T-helper 1 cell treated with Interleukin-12 subunit alpha and Interleukin-12 subunit beta and Interleukin-4 antibody, amounts not matched to agents 30 μg/mL and 1 μg/mL, for 36 hours (primary cell): ENCODE data around the gene P2RX2.

Experiments
- H3K27ac Mint-ChIP-seq: one replicate; pipeline ENCODE4 v1.8.0; 2021; ENCODE audit warnings: mild to moderate bottlenecking, mixed read lengths
- H3K27me3 Mint-ChIP-seq: one replicate; pipeline ENCODE4 v1.8.0; 2021; ENCODE audit warnings: low read depth, mixed read lengths
- H3K36me3 Mint-ChIP-seq: one replicate; pipeline ENCODE4 v1.8.0; 2021; ENCODE audit warnings: low read depth, mixed read lengths
- H3K4me1 Mint-ChIP-seq: one replicate; pipeline ENCODE4 v1.8.0; 2021; ENCODE audit warnings: low read depth, mixed read lengths
- H3K4me3 Mint-ChIP-seq: one replicate; pipeline ENCODE4 v1.8.0; 2021; ENCODE audit warnings: mild to moderate bottlenecking, moderate library complexity, mixed read lengths
- H3K9me3 Mint-ChIP-seq: one replicate; pipeline ENCODE4 v1.8.0; 2021; ENCODE audit warnings: mixed read lengths

The P2RX2 gene

GRCh38 chr12:132579744-132580143, 38.8 kb upstream of the P2RX2 start:
- no peak overlapping the region for H3K4me3 Mint-ChIP-seq
- H3K27ac Mint-ChIP-seq = no peak overlapping the region
- no peaks in the 10 kb centered on the region for H3K27me3 Mint-ChIP-seq
- no peaks in the 10 kb centered on the region for H3K9me3 Mint-ChIP-seq
- peaks cover 5% of the 10 kb centered on the region for H3K36me3 Mint-ChIP-seq
- H3K4me1 Mint-ChIP-seq = no peaks in the 10 kb centered on the region

GRCh38 chr12:132580701-132581292, 37.8 kb upstream of the P2RX2 start:
- no peaks in the 10 kb centered on the region for H3K27me3 Mint-ChIP-seq
- peaks cover 5% of the 10 kb centered on the region for H3K36me3 Mint-ChIP-seq
- no peaks in the 10 kb centered on the region for H3K9me3 Mint-ChIP-seq
- no peak overlapping the region for H3K4me3 Mint-ChIP-seq
- no peak overlapping the region for H3K27ac Mint-ChIP-seq
- H3K4me1 Mint-ChIP-seq = no peaks in the 10 kb centered on the region

- no peak overlapping the region for H3K4me3 Mint-ChIP-seq
- H3K4me1 Mint-ChIP-seq = no peaks in the 10 kb centered on the region
- no peak overlapping the region for H3K27ac Mint-ChIP-seq
- no peaks in the 10 kb centered on the region for H3K9me3 Mint-ChIP-seq
- H3K27me3 Mint-ChIP-seq = no peaks in the 10 kb centered on the region
- H3K36me3 Mint-ChIP-seq = peaks cover 5% of the 10 kb centered on the region
Measured at GRCh38 chr12:132581348-132582057, 37.1 kb upstream of the P2RX2 start.

GRCh38 chr12:132582058-132582420, 36.5 kb upstream of the P2RX2 start:
- Mint-ChIP-seq H3K27ac (no peak overlapping the region), H3K27me3 (no peaks in the 10 kb centered on the region), H3K36me3 (peaks cover 5% of the 10 kb centered on the region), H3K9me3 (no peaks in the 10 kb centered on the region), H3K4me3 (no peak overlapping the region), H3K4me1 (no peaks in the 10 kb centered on the region)

GRCh38 chr12:132582582-132583410, 35.8 kb upstream of the P2RX2 start:
- H3K9me3 Mint-ChIP-seq = no peaks in the 10 kb centered on the region

GRCh38 chr12:132583411-132583710, 35.2 kb upstream of the P2RX2 start:
- H3K36me3 Mint-ChIP-seq = peaks cover 3% of the 10 kb centered on the region
- no peak overlapping the region for H3K4me3 Mint-ChIP-seq
- no peak overlapping the region for H3K27ac Mint-ChIP-seq
- no peaks in the 10 kb centered on the region for H3K27me3 Mint-ChIP-seq
- H3K4me1 Mint-ChIP-seq = no peaks in the 10 kb centered on the region
- no peaks in the 10 kb centered on the region for H3K9me3 Mint-ChIP-seq

More at GRCh38 chr12:132582582-132583410, 35.8 kb upstream of the P2RX2 start:
- Mint-ChIP-seq H3K4me1 (no peaks in the 10 kb centered on the region), H3K27me3 (no peaks in the 10 kb centered on the region), H3K4me3 (no peak overlapping the region), H3K27ac (no peak overlapping the region), H3K36me3 (peaks cover 5% of the 10 kb centered on the region)

GRCh38 chr12:132583736-132584135, 34.8 kb upstream of the P2RX2 start:
- no peak overlapping the region for H3K27ac Mint-ChIP-seq
- peaks cover 3% of the 10 kb centered on the region for H3K36me3 Mint-ChIP-seq
- no peaks in the 10 kb centered on the region for H3K9me3 Mint-ChIP-seq
- H3K4me1 Mint-ChIP-seq = no peaks in the 10 kb centered on the region
- H3K4me3 Mint-ChIP-seq = no peak overlapping the region
- H3K27me3 Mint-ChIP-seq = no peaks in the 10 kb centered on the region

GRCh38 chr12:132584429-132584828, 34.1 kb upstream of the P2RX2 start:
- Mint-ChIP-seq H3K4me1 (no peaks in the 10 kb centered on the region), H3K4me3 (no peak overlapping the region), H3K27ac (no peak overlapping the region), H3K27me3 (no peaks in the 10 kb centered on the region), H3K9me3 (no peaks in the 10 kb centered on the region), H3K36me3 (peaks cover 3% of the 10 kb centered on the region)

- no peaks in the 10 kb centered on the region for H3K9me3 Mint-ChIP-seq
- no peaks in the 10 kb centered on the region for H3K4me1 Mint-ChIP-seq
- no peaks in the 10 kb centered on the region for H3K27me3 Mint-ChIP-seq
- H3K4me3 Mint-ChIP-seq = no peak overlapping the region
- H3K36me3 Mint-ChIP-seq = peaks cover 3% of the 10 kb centered on the region
- no peak overlapping the region for H3K27ac Mint-ChIP-seq
Measured at GRCh38 chr12:132585177-132585576, 33.4 kb upstream of the P2RX2 start.

- no peaks in the 10 kb centered on the region for H3K4me1 Mint-ChIP-seq
- no peaks in the 10 kb centered on the region for H3K27me3 Mint-ChIP-seq
- no peak overlapping the region for H3K4me3 Mint-ChIP-seq
- H3K9me3 Mint-ChIP-seq = no peaks in the 10 kb centered on the region
- H3K27ac Mint-ChIP-seq = no peak overlapping the region
- peaks cover 3% of the 10 kb centered on the region for H3K36me3 Mint-ChIP-seq
Measured at GRCh38 chr12:132586929-132587328, 31.6 kb upstream of the P2RX2 start.

- no peaks in the 10 kb centered on the region for H3K27me3 Mint-ChIP-seq
- H3K4me1 Mint-ChIP-seq = no peaks in the 10 kb centered on the region
- H3K27ac Mint-ChIP-seq = no peak overlapping the region
- H3K9me3 Mint-ChIP-seq = no peaks in the 10 kb centered on the region
- H3K36me3 Mint-ChIP-seq = peaks cover 3% of the 10 kb centered on the region
- no peak overlapping the region for H3K4me3 Mint-ChIP-seq
Measured at GRCh38 chr12:132587781-132588180, 30.8 kb upstream of the P2RX2 start.

GRCh38 chr12:132588319-132588718, 30.3 kb upstream of the P2RX2 start:
- no peak overlapping the region for H3K4me3 Mint-ChIP-seq
- no peak overlapping the region for H3K27ac Mint-ChIP-seq
- peaks cover 3% of the 10 kb centered on the region for H3K36me3 Mint-ChIP-seq
- no peaks in the 10 kb centered on the region for H3K4me1 Mint-ChIP-seq
- no peaks in the 10 kb centered on the region for H3K27me3 Mint-ChIP-seq
- no peaks in the 10 kb centered on the region for H3K9me3 Mint-ChIP-seq

- Mint-ChIP-seq H3K4me1 (peaks cover 4% of the 10 kb centered on the region), H3K27me3 (peaks cover 5% of the 10 kb centered on the region), H3K27ac (no peak overlapping the region), H3K9me3 (no peaks in the 10 kb centered on the region), H3K36me3 (no peaks in the 10 kb centered on the region), H3K4me3 (no peak overlapping the region)
Measured at GRCh38 chr12:132588821-132589669, 29.5 kb upstream of the P2RX2 start.

GRCh38 chr12:132591107-132591935, 27.3 kb upstream of the P2RX2 start:
- Mint-ChIP-seq H3K27ac (no peak overlapping the region), H3K4me3 (no peak overlapping the region), H3K4me1 (peaks cover 4% of the 10 kb centered on the region), H3K36me3 (no peaks in the 10 kb centered on the region), H3K9me3 (no peaks in the 10 kb centered on the region), H3K27me3 (peaks cover 6% of the 10 kb centered on the region)
